Measurements from ENCODE around the gene PSAPL1. TPM values are rescaled to one million over a fixed set of nuclear protein-coding genes. Genes with fewer than 3 reads are reported as not detected.

Gene PSAPL1
- polyA plus RNA-seq, 1 donor from 2014 or later: not detected

- no peaks in the 10 kb centered on the region for H3K79me2 ChIP-seq (replicated peaks; ENCODE audit: insufficient read depth, low read length)
- H3K9ac ChIP-seq (ENCODE audit: low read length): no peak overlapping the region
- no peak overlapping the region for H3K4me3 ChIP-seq (ENCODE audit: low read length)
- H2AFZ ChIP-seq (ENCODE audit: low read depth, low read length): no peak overlapping the region
- H3K27me3 ChIP-seq (ENCODE audit: insufficient read depth, low read depth, low read length): no peaks in the 10 kb centered on the region
- H3F3A ChIP-seq (ENCODE audit: insufficient read depth, low read length, poor library complexity, severe bottlenecking): no peaks in the 10 kb centered on the region
- no peak overlapping the region for H3K27ac ChIP-seq (ENCODE audit: low read length)
- H3K9me2 ChIP-seq (ENCODE audit: insufficient read depth, low read length): no peaks in the 10 kb centered on the region
- H4K20me1 ChIP-seq (ENCODE audit: insufficient read depth): no peaks in the 10 kb centered on the region
- no peaks in the 10 kb centered on the region for H3K36me3 ChIP-seq (ENCODE audit: insufficient read depth, low read length)
- no peak for TF ChIP-seq SMC3 (conservative IDR thresholded peaks at IDR 0.05; ENCODE audit: poor library complexity)
- TF ChIP-seq EP300 (conservative IDR thresholded peaks at IDR 0.05; ENCODE audit: poor library complexity, severe bottlenecking): no peak
- no peak for TF ChIP-seq REST (IDR thresholded peaks at IDR 0.05; ENCODE audit: borderline replicate concordance)
- no peak for TF ChIP-seq TAF1 (IDR thresholded peaks at IDR 0.05; ENCODE audit: low read depth)
- no peak for TF ChIP-seq EZH2 (IDR thresholded peaks at IDR 0.05; ENCODE audit: borderline replicate concordance, insufficient read depth, low read length, poor library complexity, severe bottlenecking)
- no peak for TF ChIP-seq MXI1 (conservative IDR thresholded peaks at IDR 0.05; ENCODE audit: poor library complexity, severe bottlenecking)
- no peak for TF ChIP-seq RAD21 (conservative IDR thresholded peaks at IDR 0.05)
- no peak for TF ChIP-seq POLR2AphosphoS5 (IDR thresholded peaks at IDR 0.05)
- no peak for TF ChIP-seq CTCF (IDR thresholded peaks at IDR 0.05; ENCODE audit: poor library complexity, severe bottlenecking)
- no peak overlapping the region for H3K4me2 ChIP-seq (ENCODE audit: low read length)
- H3K9me3 ChIP-seq (ENCODE audit: low read length): no peaks in the 10 kb centered on the region
These were observed 51.5 kb downstream of the PSAPL1 start for GRCh38 chr4:7383266-7383665.

GRCh38 chr4:7382634-7383014 lies 52.1 kb downstream of the PSAPL1 start:
- no peaks in the 10 kb centered on the region for H3K79me2 ChIP-seq (replicated peaks; ENCODE audit: insufficient read depth, low read length)
- H3K4me3 ChIP-seq (ENCODE audit: low read length): no peak overlapping the region
- no peaks in the 10 kb centered on the region for H4K20me1 ChIP-seq (ENCODE audit: insufficient read depth)
- no peaks in the 10 kb centered on the region for H3K9me2 ChIP-seq (ENCODE audit: insufficient read depth, low read length)
- H3K27ac ChIP-seq (ENCODE audit: low read length): no peak overlapping the region
- H3K27me3 ChIP-seq (ENCODE audit: insufficient read depth, low read depth, low read length): no peaks in the 10 kb centered on the region
- no peak for TF ChIP-seq EZH2 (IDR thresholded peaks at IDR 0.05; ENCODE audit: borderline replicate concordance, insufficient read depth, low read length, poor library complexity, severe bottlenecking)
- TF ChIP-seq RAD21 (conservative IDR thresholded peaks at IDR 0.05): no peak
- no peak for TF ChIP-seq EP300 (conservative IDR thresholded peaks at IDR 0.05; ENCODE audit: poor library complexity, severe bottlenecking)
- TF ChIP-seq MXI1 (conservative IDR thresholded peaks at IDR 0.05; ENCODE audit: poor library complexity, severe bottlenecking): no peak
- TF ChIP-seq SMC3 (conservative IDR thresholded peaks at IDR 0.05; ENCODE audit: poor library complexity): no peak
- no peak for TF ChIP-seq REST (IDR thresholded peaks at IDR 0.05; ENCODE audit: borderline replicate concordance)
- TF ChIP-seq POLR2AphosphoS5 (IDR thresholded peaks at IDR 0.05): no peak
- TF ChIP-seq TAF1 (IDR thresholded peaks at IDR 0.05; ENCODE audit: low read depth): no peak
- TF ChIP-seq CTCF (IDR thresholded peaks at IDR 0.05; ENCODE audit: poor library complexity, severe bottlenecking): no peak
- H3K4me2 ChIP-seq (ENCODE audit: low read length): no peak overlapping the region
- H3K36me3 ChIP-seq (ENCODE audit: insufficient read depth, low read length): no peaks in the 10 kb centered on the region
- H3K9me3 ChIP-seq (ENCODE audit: low read length): no peaks in the 10 kb centered on the region
- H3K9ac ChIP-seq (ENCODE audit: low read length): no peak overlapping the region
- no peaks in the 10 kb centered on the region for H3F3A ChIP-seq (ENCODE audit: insufficient read depth, low read length, poor library complexity, severe bottlenecking)
- H2AFZ ChIP-seq (ENCODE audit: low read depth, low read length): no peak overlapping the region
